WERI-Rb-1 (cell line): ENCODE data around the gene EFNA1.

ENCODE experiments used
- DNase-seq: peaks from one replicate; pipeline ENCODE4 v3.0.0-alpha.2; 2020
- H3K27ac ChIP-seq: fragments of 250-450 bp; sonication (Bioruptor Pico); 2 replicates; pipeline ENCODE4 v1.5.1; 2020; ENCODE audit warnings: mild to moderate bottlenecking, moderate library complexity
- H3K27me3 ChIP-seq: fragments of 250-450 bp; sonication (Bioruptor Pico); 2 replicates; pipeline ENCODE4 v1.5.1; 2021; ENCODE audit warnings: mild to moderate bottlenecking, low read depth, moderate library complexity; ENCODE audit not compliant: insufficient read depth, severe bottlenecking
- H3K36me3 ChIP-seq: fragments of 250-450 bp; sonication (Bioruptor Pico); 2 replicates; pipeline ENCODE4 v1.5.1; 2020; ENCODE audit warnings: mild to moderate bottlenecking, moderate library complexity
- H3K4me3 ChIP-seq: 2 replicates; pipeline ENCODE4 v1.5.1; 2011; ENCODE audit warnings: low read depth, mild to moderate bottlenecking, control low read depth, low read length
- H3K9me3 ChIP-seq: fragments of 250-450 bp; sonication (Bioruptor Pico); 2 replicates; pipeline ENCODE4 v1.5.1; 2021; ENCODE audit warnings: mild to moderate bottlenecking, moderate library complexity; ENCODE audit not compliant: severe bottlenecking
- CTCF ChIP-seq: IDR thresholded peaks from 2 replicates; pipeline ENCODE4 v1.5.1; 2011; ENCODE audit warnings: low read depth, mild to moderate bottlenecking, control low read depth, inconsistent platforms, low read length

The EFNA1 gene

GRCh38 chr1:155080312-155081228 is 47.1 kb upstream of the EFNA1 start:
- peaks cover 36% of the 10 kb centered on the region for H3K27me3 ChIP-seq
- TF ChIP-seq CTCF: no peak
- peak overlapping the region; percentile 67 for H3K4me3 ChIP-seq
- H3K27ac ChIP-seq: peak overlapping the region; percentile 1
- DNase-seq: peak; percentile 98
- H3K9me3 ChIP-seq: no peaks in the 10 kb centered on the region
- no peaks in the 10 kb centered on the region for H3K36me3 ChIP-seq

GRCh38 chr1:155081472-155082300 is 46.0 kb upstream of the EFNA1 start:
- no peaks in the 10 kb centered on the region for H3K9me3 ChIP-seq
- DNase-seq: no peak
- H3K27me3 ChIP-seq: peaks cover 36% of the 10 kb centered on the region
- H3K36me3 ChIP-seq: no peaks in the 10 kb centered on the region
- no peak overlapping the region for H3K27ac ChIP-seq
- no peak for TF ChIP-seq CTCF
- H3K4me3 ChIP-seq: no peak overlapping the region

- peak; percentile 67 for DNase-seq
- no peak for TF ChIP-seq CTCF
- H3K27ac ChIP-seq: no peak overlapping the region
- H3K36me3 ChIP-seq: no peaks in the 10 kb centered on the region
- H3K4me3 ChIP-seq: peak overlapping the region; percentile 2; the same call in 1 of the 2 replicates
- peaks cover 36% of the 10 kb centered on the region for H3K27me3 ChIP-seq
- H3K9me3 ChIP-seq: no peaks in the 10 kb centered on the region
These were observed 45.2 kb upstream of the EFNA1 start for GRCh38 chr1:155082301-155083051.

GRCh38 chr1:155083052-155083541 is 44.6 kb upstream of the EFNA1 start:
- Histone ChIP-seq H3K4me3 (no peak overlapping the region), H3K9me3 (no peaks in the 10 kb centered on the region), H3K27ac (no peak overlapping the region), H3K27me3 (peaks cover 36% of the 10 kb centered on the region), H3K36me3 (no peaks in the 10 kb centered on the region)
- no peak for DNase-seq
- TF ChIP-seq CTCF: no peak

GRCh38 chr1:155083865-155084721 is 43.6 kb upstream of the EFNA1 start:
- DNase-seq: peak; percentile 66
- Histone ChIP-seq H3K27ac (peak overlapping the region; percentile 53), H3K27me3 (peaks cover 33% of the 10 kb centered on the region)

More at GRCh38 chr1:155083865-155084721, 43.6 kb upstream of the EFNA1 start:
- peak overlapping the region; percentile 53 for H3K4me3 ChIP-seq
- no peaks in the 10 kb centered on the region for H3K36me3 ChIP-seq
- H3K9me3 ChIP-seq: no peaks in the 10 kb centered on the region
- peak; percentile 68; the same call in 1 of the 2 replicates for TF ChIP-seq CTCF
